OCI-LY3 (cell line): ENCODE data around the gene S100A6.
A peak's percentile ranks its signal among the peaks of the same experiment; 100 is the strongest.

ENCODE experiments used
- H2AFZ ChIP-seq: fragments of 200-600, 300-600 bp; shearing (Covaris generic); 2 replicates; pipeline ENCODE4 v1.6.0; 2014; ENCODE audit warnings: antibody characterized with exemption, low read depth, low read length
- H3K27ac ChIP-seq: fragments of 200-600, 300-600 bp; sonication (generic); 2 replicates; pipeline ENCODE4 v1.5.1; 2014; ENCODE audit warnings: mild to moderate bottlenecking, low read length, moderate library complexity, mixed read lengths
- H3K27me3 ChIP-seq: fragments of 200-600, 300-600 bp; sonication (generic); 2 replicates; pipeline ENCODE4 v1.6.1; 2014; ENCODE audit warnings: low read depth, low read length, mixed read lengths
- H3K36me3 ChIP-seq: fragments of 200-600, 300-600 bp; sonication (generic); replicated peaks from 2 replicates; pipeline ENCODE3; 2014; ENCODE audit warnings: low read depth, low read length, mixed read lengths
- H3K4me1 ChIP-seq: fragments of 300-600, 200-600 bp; sonication (generic); 2 replicates; pipeline ENCODE4 v1.6.1; 2014; ENCODE audit warnings: low read length, mixed read lengths
- H3K4me2 ChIP-seq: fragments of 200-600, 300-600 bp; sonication (generic); 2 replicates; pipeline ENCODE4 v1.6.1; 2014; ENCODE audit warnings: low read length, mixed read lengths
- H3K4me3 ChIP-seq: fragments of 300-600, 200-600 bp; sonication (generic); 2 replicates; pipeline ENCODE4 v1.5.1; 2014; ENCODE audit warnings: antibody characterized with exemption, mild to moderate bottlenecking, low read length, moderate library complexity
- H3K79me2 ChIP-seq: fragments of 300-600, 200-600 bp; shearing (Covaris generic); 2 replicates; pipeline ENCODE4 v1.6.1; 2014; ENCODE audit warnings: mild to moderate bottlenecking, low read length, mixed read lengths
- H3K9ac ChIP-seq: fragments of 300-600, 200-600 bp; shearing (Covaris generic); 2 replicates; pipeline ENCODE4 v1.6.0; 2014; ENCODE audit warnings: mild to moderate bottlenecking, low read length, moderate library complexity
- H3K9me3 ChIP-seq: fragments of 200-600, 300-600 bp; shearing (Covaris generic); 2 replicates; pipeline ENCODE4 v1.6.1; 2014; ENCODE audit warnings: low read length, mixed read lengths; ENCODE audit not compliant: insufficient read depth
- H4K20me1 ChIP-seq: fragments of 200-600, 300-600 bp; sonication (generic); 2 replicates; pipeline ENCODE4 v1.6.1; 2016; ENCODE audit warnings: low read length, mixed read lengths; ENCODE audit not compliant: insufficient read depth
- EZH2phosphoT487 ChIP-seq: fragments of 200-600 bp; shearing (Covaris generic); IDR thresholded peaks from 2 replicates; pipeline ENCODE4 v1.6.1; 2018; ENCODE audit warnings: antibody characterized with exemption, mixed run types, low read depth
- TF ChIP-seq, protein P1 (sequence below): fragments of 200-600, 300-600 bp; sonication (generic); IDR thresholded peaks from 2 replicates; pipeline ENCODE4 v1.5.1; 2014; ENCODE audit warnings: antibody characterized with exemption, low read length, low read depth

S100A6 gene

DNA sequence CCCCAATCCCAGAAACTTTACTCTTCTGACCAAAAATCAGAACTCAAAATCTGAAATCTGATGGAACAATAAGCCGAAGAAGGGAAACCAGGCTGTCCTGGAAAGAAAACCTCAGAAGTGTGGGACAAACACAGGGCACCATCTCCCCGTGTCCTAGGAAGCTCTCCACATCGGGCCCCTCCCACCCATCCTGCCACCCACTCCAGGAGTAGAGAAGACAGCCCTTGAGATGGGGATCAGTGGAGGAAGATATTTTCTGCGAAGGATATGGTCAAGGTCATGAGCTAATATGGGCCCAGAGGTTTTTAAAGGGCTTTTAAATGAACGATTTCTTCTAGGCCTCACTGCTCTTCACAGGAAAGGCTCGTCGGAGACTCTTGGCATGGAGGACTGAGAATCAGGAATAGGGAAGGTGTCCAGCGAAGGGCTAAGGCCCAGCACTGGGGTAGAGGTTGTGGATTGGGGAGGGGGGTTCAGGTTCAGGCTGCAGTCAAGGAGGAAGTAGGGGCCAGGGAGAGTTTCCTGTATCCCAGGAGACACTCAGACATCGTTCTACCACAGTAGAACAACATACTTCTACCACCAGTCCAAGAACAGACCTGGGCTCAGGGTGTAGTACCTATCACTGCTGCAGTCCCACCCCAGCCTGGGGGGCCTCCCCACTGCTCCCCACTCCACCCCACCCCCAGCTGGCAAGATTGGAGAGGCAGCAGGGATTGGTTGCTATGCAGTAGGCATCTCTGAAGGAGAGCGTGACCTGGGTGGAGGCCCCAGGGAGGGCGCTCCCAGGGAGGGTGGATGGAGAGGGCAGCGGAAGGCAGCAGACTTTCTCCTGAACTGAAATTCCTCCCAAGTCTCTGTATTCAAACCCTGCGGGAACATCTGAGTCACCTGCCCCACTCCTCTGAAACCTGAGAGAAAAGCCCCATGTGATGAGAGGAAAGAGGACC lies 6.1 kb upstream of the S100A6 start:
- no peak overlapping the region for H3K4me2 ChIP-seq
- no peak overlapping the region for H3K27ac ChIP-seq

GRCh38 chr1:153540394-153541361 lies 4.9 kb upstream of the S100A6 start, which contains the start of gene S100A5:
Gene S100A5, minus strand, starts transcription at chr1:153540934. Its CDS starts 743 bp downstream, at chr1:153540191.
- peaks cover 36% of the 10 kb centered on the region for H3K4me1 ChIP-seq
- TF ChIP-seq, protein P1, sequence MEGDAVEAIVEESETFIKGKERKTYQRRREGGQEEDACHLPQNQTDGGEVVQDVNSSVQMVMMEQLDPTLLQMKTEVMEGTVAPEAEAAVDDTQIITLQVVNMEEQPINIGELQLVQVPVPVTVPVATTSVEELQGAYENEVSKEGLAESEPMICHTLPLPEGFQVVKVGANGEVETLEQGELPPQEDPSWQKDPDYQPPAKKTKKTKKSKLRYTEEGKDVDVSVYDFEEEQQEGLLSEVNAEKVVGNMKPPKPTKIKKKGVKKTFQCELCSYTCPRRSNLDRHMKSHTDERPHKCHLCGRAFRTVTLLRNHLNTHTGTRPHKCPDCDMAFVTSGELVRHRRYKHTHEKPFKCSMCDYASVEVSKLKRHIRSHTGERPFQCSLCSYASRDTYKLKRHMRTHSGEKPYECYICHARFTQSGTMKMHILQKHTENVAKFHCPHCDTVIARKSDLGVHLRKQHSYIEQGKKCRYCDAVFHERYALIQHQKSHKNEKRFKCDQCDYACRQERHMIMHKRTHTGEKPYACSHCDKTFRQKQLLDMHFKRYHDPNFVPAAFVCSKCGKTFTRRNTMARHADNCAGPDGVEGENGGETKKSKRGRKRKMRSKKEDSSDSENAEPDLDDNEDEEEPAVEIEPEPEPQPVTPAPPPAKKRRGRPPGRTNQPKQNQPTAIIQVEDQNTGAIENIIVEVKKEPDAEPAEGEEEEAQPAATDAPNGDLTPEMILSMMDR: no peak
- no peak for TF ChIP-seq EZH2phosphoT487
- peak within 1 kb of the TSS; percentile 55; the same call in 1 of the 2 replicates for H2AFZ ChIP-seq
- peak within 1 kb of the TSS; percentile 59 for H3K4me2 ChIP-seq
- H4K20me1 ChIP-seq: no peaks in the 10 kb centered on the region
- H3K79me2 ChIP-seq: 0 out of 2 replicates have a peak, but pooled peaks cover 2% of the 10 kb centered on the region
- H3K4me3 ChIP-seq: 0 out of 2 replicates have a peak within 1 kb of the TSS, but pooled peaks have one; percentile 14
- H3K27ac ChIP-seq: no peak within 1 kb of the TSS
- peaks cover 14% of the 10 kb centered on the region for H3K36me3 ChIP-seq
- H3K9me3 ChIP-seq: no peaks in the 10 kb centered on the region
- no peaks in the 10 kb centered on the region for H3K27me3 ChIP-seq
- H3K9ac ChIP-seq: no peak within 1 kb of the TSS; the same call in 1 of the 2 replicates

More for the DNA sequence above, 6.1 kb upstream of the S100A6 start:
- no peak overlapping the region for H3K9ac ChIP-seq
- no peak for TF ChIP-seq EZH2phosphoT487
- TF ChIP-seq, protein P1: no peak
- no peak overlapping the region for H2AFZ ChIP-seq
- no peaks in the 10 kb centered on the region for H3K9me3 ChIP-seq
- peaks cover 14% of the 10 kb centered on the region for H3K36me3 ChIP-seq
- no peaks in the 10 kb centered on the region for H3K27me3 ChIP-seq
- no peak overlapping the region for H3K4me3 ChIP-seq
- H3K4me1 ChIP-seq: peaks cover 41% of the 10 kb centered on the region
- H3K79me2 ChIP-seq: no peaks in the 10 kb centered on the region
- no peaks in the 10 kb centered on the region for H4K20me1 ChIP-seq

DNA sequence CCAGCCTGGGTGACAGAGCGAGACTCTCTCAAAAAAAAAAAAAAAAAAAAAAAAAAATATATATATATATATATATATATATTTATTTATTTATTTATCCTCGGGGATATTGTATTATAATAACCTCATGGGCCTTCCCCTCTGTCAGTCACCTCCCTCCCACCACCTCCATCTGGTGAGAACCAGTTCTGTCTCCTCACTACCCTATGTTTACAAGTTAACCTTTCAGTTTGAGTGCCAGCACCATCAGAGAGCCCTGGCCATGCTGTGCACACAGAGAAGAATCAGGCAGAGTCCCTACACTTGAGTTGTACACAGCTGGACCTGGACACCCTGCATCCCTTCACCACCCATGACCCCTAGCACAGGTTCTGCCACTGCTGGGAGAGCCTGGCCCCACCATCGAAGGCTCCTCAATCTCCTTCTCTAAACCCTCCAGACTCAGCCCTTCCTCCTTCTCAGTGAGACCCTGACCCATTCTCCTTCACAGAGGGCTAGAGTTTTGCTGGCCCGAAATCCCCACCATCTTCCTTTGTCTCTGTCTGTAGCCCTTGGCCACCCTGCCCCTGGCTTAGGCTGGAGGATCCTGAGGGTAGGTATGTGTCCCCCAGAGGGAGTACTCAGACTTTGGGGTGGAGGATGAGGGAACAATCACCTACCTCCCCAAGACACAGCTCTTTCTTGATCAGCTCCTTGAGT lies 3.8 kb upstream of the S100A6 start:
- Histone ChIP-seq H3K4me3 (no peak overlapping the region), H3K4me1 (peaks cover 32% of the 10 kb centered on the region), H3K36me3 (peaks cover 12% of the 10 kb centered on the region), H4K20me1 (no peaks in the 10 kb centered on the region), H3K9ac (no peak overlapping the region), H2AFZ (no peak overlapping the region), H3K9me3 (no peaks in the 10 kb centered on the region), H3K27me3 (no peaks in the 10 kb centered on the region), H3K4me2 (no peak overlapping the region), H3K79me2 (0 out of 2 replicates have a peak, but pooled peaks cover 2% of the 10 kb centered on the region), H3K27ac (no peak overlapping the region)
- TF ChIP-seq, protein P1: no peak
- no peak for TF ChIP-seq EZH2phosphoT487
